ENCODE results near the gene ZNF598. TPM values are rescaled to one million over a fixed set of nuclear protein-coding genes. Genes with fewer than 3 reads are reported as not detected.
A peak's percentile ranks its signal among the peaks of the same experiment; 100 is the strongest.

Gene ZNF598
- total and polyA plus RNA-seq, 2 of the 13 experiments (the other 11 are each of a cell fraction or from before 2014, with no cell fraction given): 13.5 to 14.2 TPM

DNA sequence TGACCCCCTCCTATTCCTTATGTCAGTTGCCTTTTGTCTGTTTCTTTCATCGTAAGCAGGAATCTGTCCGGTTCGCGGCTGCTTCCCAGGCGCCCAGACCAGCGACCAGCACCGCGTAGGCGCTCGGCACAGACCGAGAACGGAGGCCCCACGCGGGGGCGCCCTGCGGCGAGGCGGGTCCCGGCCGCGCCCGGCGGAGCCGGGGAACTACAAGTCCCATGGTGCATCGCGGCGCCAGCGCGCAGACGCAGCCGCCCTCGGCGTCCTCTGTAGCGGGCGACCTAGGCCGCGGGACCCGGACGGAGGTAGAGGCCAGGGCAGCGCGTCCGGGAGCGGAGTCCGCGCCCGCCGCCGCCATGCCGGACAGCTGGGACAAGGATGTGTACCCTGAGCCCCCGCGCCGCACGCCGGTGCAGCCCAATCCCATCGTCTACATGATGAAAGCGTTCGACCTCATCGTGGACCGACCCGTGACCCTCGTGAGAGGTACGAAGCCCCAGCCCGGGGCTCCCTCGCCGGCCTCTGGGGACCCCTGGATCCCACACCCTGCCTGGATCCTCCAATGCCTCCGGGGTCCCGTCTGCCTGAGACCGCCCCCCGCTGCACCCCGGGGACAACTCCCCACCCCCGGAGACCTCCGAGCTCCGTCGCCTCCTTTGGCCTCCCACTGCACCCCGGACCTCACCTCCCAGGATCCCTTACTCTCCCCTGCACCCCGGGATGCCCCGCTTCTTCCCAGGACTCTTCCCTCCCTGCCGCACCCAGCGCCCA lies 50.2 kb downstream of the ZNF598 start, which contains the start of gene NDUFB10 (continued):
- TF ChIP-seq, protein P1, sequence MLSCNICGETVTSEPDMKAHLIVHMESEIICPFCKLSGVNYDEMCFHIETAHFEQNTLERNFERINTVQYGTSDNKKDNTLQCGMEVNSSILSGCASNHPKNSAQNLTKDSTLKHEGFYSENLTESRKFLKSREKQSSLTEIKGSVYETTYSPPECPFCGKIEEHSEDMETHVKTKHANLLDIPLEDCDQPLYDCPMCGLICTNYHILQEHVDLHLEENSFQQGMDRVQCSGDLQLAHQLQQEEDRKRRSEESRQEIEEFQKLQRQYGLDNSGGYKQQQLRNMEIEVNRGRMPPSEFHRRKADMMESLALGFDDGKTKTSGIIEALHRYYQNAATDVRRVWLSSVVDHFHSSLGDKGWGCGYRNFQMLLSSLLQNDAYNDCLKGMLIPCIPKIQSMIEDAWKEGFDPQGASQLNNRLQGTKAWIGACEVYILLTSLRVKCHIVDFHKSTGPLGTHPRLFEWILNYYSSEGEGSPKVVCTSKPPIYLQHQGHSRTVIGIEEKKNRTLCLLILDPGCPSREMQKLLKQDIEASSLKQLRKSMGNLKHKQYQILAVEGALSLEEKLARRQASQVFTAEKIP (CRISPR knock-in tag; IDR thresholded peaks at IDR 0.05; ENCODE audit: borderline replicate concordance): no peak
- TF ChIP-seq, protein P2, sequence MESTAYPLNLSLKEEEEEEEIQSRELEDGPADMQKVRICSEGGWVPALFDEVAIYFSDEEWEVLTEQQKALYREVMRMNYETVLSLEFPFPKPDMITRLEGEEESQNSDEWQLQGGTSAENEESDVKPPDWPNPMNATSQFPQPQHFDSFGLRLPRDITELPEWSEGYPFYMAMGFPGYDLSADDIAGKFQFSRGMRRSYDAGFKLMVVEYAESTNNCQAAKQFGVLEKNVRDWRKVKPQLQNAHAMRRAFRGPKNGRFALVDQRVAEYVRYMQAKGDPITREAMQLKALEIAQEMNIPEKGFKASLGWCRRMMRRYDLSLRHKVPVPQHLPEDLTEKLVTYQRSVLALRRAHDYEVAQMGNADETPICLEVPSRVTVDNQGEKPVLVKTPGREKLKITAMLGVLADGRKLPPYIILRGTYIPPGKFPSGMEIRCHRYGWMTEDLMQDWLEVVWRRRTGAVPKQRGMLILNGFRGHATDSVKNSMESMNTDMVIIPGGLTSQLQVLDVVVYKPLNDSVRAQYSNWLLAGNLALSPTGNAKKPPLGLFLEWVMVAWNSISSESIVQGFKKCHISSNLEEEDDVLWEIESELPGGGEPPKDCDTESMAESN (CRISPR knock-in tag; conservative IDR thresholded peaks at IDR 0.05): peak; percentile 47; the same call in 1 of the 2 replicates
- TF ChIP-seq ZSCAN25 (CRISPR knock-in tag; IDR thresholded peaks at IDR 0.05) (peak; percentile 87), ZNF446 (CRISPR knock-in tag; IDR thresholded peaks at IDR 0.05) (peak; percentile 66), ZZZ3 (CRISPR knock-in tag; IDR thresholded peaks at IDR 0.05; ENCODE audit: borderline replicate concordance) (no peak; the same call in 1 of the 2 replicates), ZFP36 (IDR thresholded peaks at IDR 0.05; ENCODE audit: borderline replicate concordance, low read depth, low read length, partially characterized antibody) (no peak), SMAD9 (CRISPR knock-in tag; IDR thresholded peaks at IDR 0.05) (no peak), ZNF781 (CRISPR knock-in tag; IDR thresholded peaks at IDR 0.05; ENCODE audit: borderline replicate concordance, not compliant biosample characterization) (no peak), NPAS2 (CRISPR knock-in tag; IDR thresholded peaks at IDR 0.05; ENCODE audit: borderline replicate concordance) (no peak), SP1 (IDR thresholded peaks at IDR 0.05) (no peak), SP1 (CRISPR knock-in tag; IDR thresholded peaks at IDR 0.05) (no peak)
- TF ChIP-seq, protein P3, sequence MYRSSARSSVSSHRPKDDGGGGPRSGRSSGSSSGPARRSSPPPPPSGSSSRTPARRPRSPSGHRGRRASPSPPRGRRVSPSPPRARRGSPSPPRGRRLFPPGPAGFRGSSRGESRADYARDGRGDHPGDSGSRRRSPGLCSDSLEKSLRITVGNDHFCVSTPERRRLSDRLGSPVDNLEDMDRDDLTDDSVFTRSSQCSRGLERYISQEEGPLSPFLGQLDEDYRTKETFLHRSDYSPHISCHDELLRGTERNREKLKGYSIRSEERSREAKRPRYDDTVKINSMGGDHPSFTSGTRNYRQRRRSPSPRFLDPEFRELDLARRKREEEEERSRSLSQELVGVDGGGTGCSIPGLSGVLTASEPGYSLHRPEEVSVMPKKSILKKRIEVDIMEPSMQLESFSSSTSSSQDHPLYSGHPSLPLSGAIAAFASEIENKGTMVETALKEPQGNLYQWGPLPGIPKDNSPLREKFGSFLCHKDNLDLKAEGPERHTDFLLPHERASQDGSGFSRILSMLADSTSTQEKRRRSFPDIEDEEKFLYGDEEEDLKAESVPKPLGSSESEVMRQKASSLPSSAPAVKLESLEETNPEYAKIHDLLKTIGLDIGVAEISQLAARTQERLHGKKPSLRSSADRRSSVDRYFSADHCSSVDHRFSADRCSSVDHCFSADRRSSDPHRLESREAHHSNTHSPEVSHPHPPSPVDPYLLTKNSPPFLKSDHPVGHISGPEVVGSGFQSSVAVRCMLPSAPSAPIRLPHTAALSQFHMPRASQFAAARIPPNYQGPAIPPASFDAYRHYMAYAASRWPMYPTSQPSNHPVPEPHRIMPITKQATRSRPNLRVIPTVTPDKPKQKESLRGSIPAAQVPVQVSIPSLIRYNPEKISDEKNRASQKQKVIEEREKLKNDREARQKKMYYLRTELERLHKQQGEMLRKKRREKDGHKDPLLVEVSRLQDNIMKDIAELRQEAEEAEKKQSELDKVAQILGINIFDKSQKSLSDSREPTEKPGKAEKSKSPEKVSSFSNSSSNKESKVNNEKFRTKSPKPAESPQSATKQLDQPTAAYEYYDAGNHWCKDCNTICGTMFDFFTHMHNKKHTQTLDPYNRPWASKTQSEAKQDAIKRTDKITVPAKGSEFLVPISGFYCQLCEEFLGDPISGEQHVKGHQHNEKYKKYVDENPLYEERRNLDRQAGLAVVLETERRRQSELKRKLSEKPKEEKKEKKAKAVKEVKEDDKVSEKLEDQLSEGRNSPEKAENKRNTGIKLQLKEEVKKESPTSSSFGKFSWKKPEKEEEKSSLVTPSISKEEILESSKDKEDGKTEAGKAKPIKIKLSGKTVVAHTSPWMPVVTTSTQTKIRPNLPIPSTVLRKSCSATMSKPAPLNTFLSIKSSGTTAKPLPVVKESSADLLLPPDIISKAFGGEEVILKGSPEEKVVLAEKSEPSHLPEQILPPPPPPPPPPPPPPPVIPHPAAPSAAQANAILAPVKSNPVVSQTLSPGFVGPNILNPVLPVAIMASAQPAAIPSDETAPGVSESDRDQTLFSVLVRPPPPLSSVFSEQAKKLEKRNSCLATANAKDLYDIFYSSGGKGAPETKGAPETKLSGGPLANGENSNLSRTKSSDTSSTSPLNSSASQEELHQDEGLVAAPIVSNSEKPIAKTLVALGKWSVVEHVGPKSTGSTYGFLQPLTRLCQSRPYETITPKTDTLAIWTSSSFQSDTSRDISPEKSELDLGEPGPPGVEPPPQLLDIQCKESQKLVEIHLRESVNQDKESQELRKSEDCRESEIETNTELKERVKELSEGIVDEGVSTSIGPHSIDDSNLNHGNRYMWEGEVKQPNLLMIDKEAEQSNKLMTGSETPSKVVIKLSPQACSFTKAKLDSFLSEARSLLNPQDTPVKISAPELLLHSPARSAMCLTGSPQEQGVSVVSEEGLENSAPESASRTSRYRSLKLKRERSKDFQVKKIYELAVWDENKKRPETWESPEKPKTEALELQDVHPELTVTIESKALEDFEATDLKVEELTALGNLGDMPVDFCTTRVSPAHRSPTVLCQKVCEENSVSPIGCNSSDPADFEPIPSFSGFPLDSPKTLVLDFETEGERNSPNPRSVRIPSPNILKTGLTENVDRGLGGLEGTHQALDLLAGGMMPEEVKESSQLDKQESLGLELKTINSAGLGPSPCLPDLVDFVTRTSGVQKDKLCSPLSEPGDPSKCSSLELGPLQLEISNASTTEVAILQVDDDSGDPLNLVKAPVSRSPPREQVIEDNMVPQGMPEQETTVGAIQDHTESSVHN (CRISPR knock-in tag; IDR thresholded peaks at IDR 0.05): no peak
- TF ChIP-seq, protein P4, sequence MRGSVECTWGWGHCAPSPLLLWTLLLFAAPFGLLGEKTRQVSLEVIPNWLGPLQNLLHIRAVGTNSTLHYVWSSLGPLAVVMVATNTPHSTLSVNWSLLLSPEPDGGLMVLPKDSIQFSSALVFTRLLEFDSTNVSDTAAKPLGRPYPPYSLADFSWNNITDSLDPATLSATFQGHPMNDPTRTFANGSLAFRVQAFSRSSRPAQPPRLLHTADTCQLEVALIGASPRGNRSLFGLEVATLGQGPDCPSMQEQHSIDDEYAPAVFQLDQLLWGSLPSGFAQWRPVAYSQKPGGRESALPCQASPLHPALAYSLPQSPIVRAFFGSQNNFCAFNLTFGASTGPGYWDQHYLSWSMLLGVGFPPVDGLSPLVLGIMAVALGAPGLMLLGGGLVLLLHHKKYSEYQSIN (CRISPR knock-in tag; IDR thresholded peaks at IDR 0.05; ENCODE audit: borderline replicate concordance): no peak
- TF ChIP-seq, protein P5, sequence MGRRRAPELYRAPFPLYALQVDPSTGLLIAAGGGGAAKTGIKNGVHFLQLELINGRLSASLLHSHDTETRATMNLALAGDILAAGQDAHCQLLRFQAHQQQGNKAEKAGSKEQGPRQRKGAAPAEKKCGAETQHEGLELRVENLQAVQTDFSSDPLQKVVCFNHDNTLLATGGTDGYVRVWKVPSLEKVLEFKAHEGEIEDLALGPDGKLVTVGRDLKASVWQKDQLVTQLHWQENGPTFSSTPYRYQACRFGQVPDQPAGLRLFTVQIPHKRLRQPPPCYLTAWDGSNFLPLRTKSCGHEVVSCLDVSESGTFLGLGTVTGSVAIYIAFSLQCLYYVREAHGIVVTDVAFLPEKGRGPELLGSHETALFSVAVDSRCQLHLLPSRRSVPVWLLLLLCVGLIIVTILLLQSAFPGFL (CRISPR knock-in tag; IDR thresholded peaks at IDR 0.05): no peak

Data from HepG2 (cell line).